Adipocyte (in vitro differentiated cells): Measurements from ENCODE around the gene S100B.

ENCODE experiments used
- DNase-seq: peaks from one replicate; pipeline ENCODE4 v3.0.0-alpha.2; 2015; ENCODE audit warnings: low read depth
- H3K27me3 ChIP-seq: replicated peaks from 2 replicates; pipeline ENCODE4 v1.7.0; 2013; ENCODE audit warnings: mild to moderate bottlenecking, low read length, moderate library complexity; ENCODE audit not compliant: control insufficient read depth, insufficient read depth
- H3K36me3 ChIP-seq: 2 replicates; pipeline ENCODE4 v1.7.0; 2013; ENCODE audit warnings: low read length, mild to moderate bottlenecking, moderate library complexity; ENCODE audit not compliant: control insufficient read depth, insufficient read depth, severe bottlenecking
- H3K4me1 ChIP-seq: 2 replicates; pipeline ENCODE4 v1.7.0; 2013; ENCODE audit warnings: mild to moderate bottlenecking, low read length, moderate library complexity; ENCODE audit not compliant: control insufficient read depth, insufficient read depth
- H3K4me3 ChIP-seq: 2 replicates; pipeline ENCODE4 v1.7.0; 2013; ENCODE audit warnings: mild to moderate bottlenecking, low read length, moderate library complexity
- H3K9ac ChIP-seq: 2 replicates; pipeline ENCODE4 v1.7.0; 2013; ENCODE audit warnings: mild to moderate bottlenecking, low read length, moderate library complexity
- H3K9me3 ChIP-seq: 2 replicates; pipeline ENCODE4 v1.7.0; 2013; ENCODE audit warnings: mild to moderate bottlenecking, low read length, moderate library complexity; ENCODE audit not compliant: control insufficient read depth

Gene S100B

GRCh38 chr21:46557469-46557868, 47.4 kb downstream of the S100B start:
- no peak for DNase-seq
- Histone ChIP-seq H3K9ac (no peak overlapping the region), H3K9me3 (no peaks in the 10 kb centered on the region), H3K4me1 (no peaks in the 10 kb centered on the region), H3K4me3 (no peak overlapping the region), H3K36me3 (peaks cover 85% of the 10 kb centered on the region), H3K27me3 (no peaks in the 10 kb centered on the region)

- H3K4me3 ChIP-seq: no peak overlapping the region
- no peak overlapping the region for H3K9ac ChIP-seq
- no peak for DNase-seq
- peaks cover 85% of the 10 kb centered on the region for H3K36me3 ChIP-seq
- no peaks in the 10 kb centered on the region for H3K27me3 ChIP-seq
- H3K9me3 ChIP-seq: no peaks in the 10 kb centered on the region
- no peaks in the 10 kb centered on the region for H3K4me1 ChIP-seq
These were observed 48.1 kb downstream of the S100B start for GRCh38 chr21:46556802-46557201.

GRCh38 chr21:46555678-46556077, 49.2 kb downstream of the S100B start:
- peaks cover 85% of the 10 kb centered on the region for H3K36me3 ChIP-seq

GRCh38 chr21:46555225-46555617, 49.7 kb downstream of the S100B start:
- H3K9ac ChIP-seq: no peak overlapping the region
- peaks cover 85% of the 10 kb centered on the region for H3K36me3 ChIP-seq
- H3K4me3 ChIP-seq: no peak overlapping the region
- no peak for DNase-seq
- no peaks in the 10 kb centered on the region for H3K27me3 ChIP-seq
- no peaks in the 10 kb centered on the region for H3K4me1 ChIP-seq
- no peaks in the 10 kb centered on the region for H3K9me3 ChIP-seq

More at GRCh38 chr21:46555678-46556077, 49.2 kb downstream of the S100B start:
- DNase-seq: no peak
- Histone ChIP-seq H3K4me1 (no peaks in the 10 kb centered on the region), H3K9me3 (no peaks in the 10 kb centered on the region), H3K4me3 (no peak overlapping the region), H3K9ac (no peak overlapping the region), H3K27me3 (no peaks in the 10 kb centered on the region)

GRCh38 chr21:46554431-46555224, 50.3 kb downstream of the S100B start:
- DNase-seq: no peak
- no peak overlapping the region for H3K9ac ChIP-seq
- no peak overlapping the region for H3K4me3 ChIP-seq
- H3K36me3 ChIP-seq: peaks cover 86% of the 10 kb centered on the region
- no peaks in the 10 kb centered on the region for H3K27me3 ChIP-seq
- no peaks in the 10 kb centered on the region for H3K9me3 ChIP-seq
- H3K4me1 ChIP-seq: no peaks in the 10 kb centered on the region

GRCh38 chr21:46553993-46554392, 50.9 kb downstream of the S100B start:
- no peak for DNase-seq

GRCh38 chr21:46552865-46553379, 52.0 kb downstream of the S100B start:
- H3K36me3 ChIP-seq: peaks cover 87% of the 10 kb centered on the region
- no peak overlapping the region for H3K4me3 ChIP-seq
- H3K4me1 ChIP-seq: no peaks in the 10 kb centered on the region
- H3K9me3 ChIP-seq: no peaks in the 10 kb centered on the region
- no peak for DNase-seq
- no peak overlapping the region for H3K9ac ChIP-seq
- no peaks in the 10 kb centered on the region for H3K27me3 ChIP-seq

More at GRCh38 chr21:46553993-46554392, 50.9 kb downstream of the S100B start:
- Histone ChIP-seq H3K27me3 (no peaks in the 10 kb centered on the region), H3K9ac (no peak overlapping the region), H3K36me3 (peaks cover 85% of the 10 kb centered on the region), H3K4me1 (no peaks in the 10 kb centered on the region), H3K4me3 (no peak overlapping the region), H3K9me3 (no peaks in the 10 kb centered on the region)

GRCh38 chr21:46552274-46552673, 52.6 kb downstream of the S100B start:
- no peak overlapping the region for H3K9ac ChIP-seq
- no peaks in the 10 kb centered on the region for H3K27me3 ChIP-seq
- DNase-seq: no peak
- H3K36me3 ChIP-seq: peaks cover 85% of the 10 kb centered on the region
- no peaks in the 10 kb centered on the region for H3K9me3 ChIP-seq
- no peaks in the 10 kb centered on the region for H3K4me1 ChIP-seq
- H3K4me3 ChIP-seq: no peak overlapping the region

- no peaks in the 10 kb centered on the region for H3K9me3 ChIP-seq
- peaks cover 85% of the 10 kb centered on the region for H3K36me3 ChIP-seq
- no peak overlapping the region for H3K9ac ChIP-seq
- no peaks in the 10 kb centered on the region for H3K27me3 ChIP-seq
- no peak overlapping the region for H3K4me3 ChIP-seq
- no peak for DNase-seq
- no peaks in the 10 kb centered on the region for H3K4me1 ChIP-seq
These were observed 53.1 kb downstream of the S100B start for GRCh38 chr21:46551636-46552241.

- no peaks in the 10 kb centered on the region for H3K9me3 ChIP-seq
- H3K36me3 ChIP-seq: peaks cover 89% of the 10 kb centered on the region
- H3K4me1 ChIP-seq: no peaks in the 10 kb centered on the region
- no peak overlapping the region for H3K4me3 ChIP-seq
- no peak overlapping the region for H3K9ac ChIP-seq
- no peaks in the 10 kb centered on the region for H3K27me3 ChIP-seq
- no peak for DNase-seq
These were observed 54.6 kb downstream of the S100B start for GRCh38 chr21:46550116-46550941.

GRCh38 chr21:46549650-46550049, 55.2 kb downstream of the S100B start:
- Histone ChIP-seq H3K27me3 (no peaks in the 10 kb centered on the region), H3K36me3 (peaks cover 90% of the 10 kb centered on the region)

More at GRCh38 chr21:46549650-46550049, 55.2 kb downstream of the S100B start:
- DNase-seq: no peak
- Histone ChIP-seq H3K4me1 (no peaks in the 10 kb centered on the region), H3K9me3 (no peaks in the 10 kb centered on the region), H3K9ac (no peak overlapping the region), H3K4me3 (no peak overlapping the region)
